Measurements from ENCODE around the gene KATNIP. TPM values are rescaled to one million over a fixed set of nuclear protein-coding genes. Genes with fewer than 3 reads are reported as not detected.
A peak's percentile ranks its signal among the peaks of the same experiment; 100 is the strongest.

The KATNIP gene
- total and polyA plus RNA-seq, 2 of the 13 experiments (the other 11 are each of a cell fraction or from before 2014, with no cell fraction given) = 9.7 to 12.0 TPM

GRCh38 chr16:27579087-27579980 lies 29.4 kb downstream of the KATNIP start (continued):
- TF ChIP-seq SKI (IDR thresholded peaks at IDR 0.05; ENCODE audit: partially characterized antibody) (peak; percentile 79), ZNF17 (CRISPR knock-in tag; IDR thresholded peaks at IDR 0.05) (0 out of 2 replicates have a peak, but pooled peaks have one; percentile 34), ZNF263 (CRISPR knock-in tag; IDR thresholded peaks at IDR 0.05) (0 out of 2 replicates have a peak, but pooled peaks have one; percentile 14), CBFB (CRISPR knock-in tag; IDR thresholded peaks at IDR 0.05) (no peak), JUNB (CRISPR knock-in tag; IDR thresholded peaks at IDR 0.05; ENCODE audit: borderline replicate concordance) (no peak), ZNF574 (CRISPR knock-in tag; IDR thresholded peaks at IDR 0.05) (peak; percentile 72), CEBPG (CRISPR knock-in tag; IDR thresholded peaks at IDR 0.05) (peak; percentile 24; the same call in 1 of the 2 replicates), ZNF275 (CRISPR knock-in tag; IDR thresholded peaks at IDR 0.05; ENCODE audit: borderline replicate concordance) (no peak), TEF (CRISPR knock-in tag; IDR thresholded peaks at IDR 0.05) (no peak), HMG20A (CRISPR knock-in tag; IDR thresholded peaks at IDR 0.05; ENCODE audit: borderline replicate concordance) (peak; percentile 74; the same call in 1 of the 2 replicates), HNRNPH1 (optimal IDR thresholded peaks at IDR 0.05; ENCODE audit: low read depth, low read length) (no peak), NFIC (IDR thresholded peaks at IDR 0.05; ENCODE audit: low read length) (no peak; the same call in 1 of the 2 replicates), RXRA (CRISPR knock-in tag; IDR thresholded peaks at IDR 0.05) (peak; percentile 73; the same call in 1 of the 2 replicates), PITX1 (CRISPR knock-in tag; IDR thresholded peaks at IDR 0.05) (peak; percentile 89), HNRNPLL (IDR thresholded peaks at IDR 0.05; ENCODE audit: low read depth, low read length, poor library complexity, severe bottlenecking) (no peak), KDM3A (CRISPR knock-in tag; IDR thresholded peaks at IDR 0.05; ENCODE audit: low read depth) (no peak), TFDP2 (CRISPR knock-in tag; IDR thresholded peaks at IDR 0.05) (no peak), DMTF1 (CRISPR knock-in tag; IDR thresholded peaks at IDR 0.05) (no peak), ZNF251 (CRISPR knock-in tag; IDR thresholded peaks at IDR 0.05) (no peak), ZNF382 (CRISPR knock-in tag; IDR thresholded peaks at IDR 0.05; ENCODE audit: borderline replicate concordance) (no peak), HIVEP1 (CRISPR knock-in tag; IDR thresholded peaks at IDR 0.05) (no peak), ZNF225 (CRISPR knock-in tag; IDR thresholded peaks at IDR 0.05) (no peak)

Measured in HepG2 (cell line).